HG03432 (cell line): Measurements from ENCODE around the gene POU5F1.

Source experiments
- ATAC-seq: cut with Tn5 transposase; IDR thresholded peaks from one replicate; pipeline ENCODE4 v1.9.1; 2021; ENCODE audit warnings: mild to moderate bottlenecking, moderate library complexity; ENCODE audit not compliant: unreplicated experiment

Gene POU5F1

GRCh38 chr6:31116661-31117385 is 53.7 kb downstream of the POU5F1 start:
- ATAC-seq: no peak

- no peak for ATAC-seq
These were observed 54.4 kb downstream of the POU5F1 start for GRCh38 chr6:31115941-31116560.

GRCh38 chr6:31114970-31115849 is 55.3 kb downstream of the POU5F1 start:
- no peak for ATAC-seq

GRCh38 chr6:31114541-31114878 is 56.0 kb downstream of the POU5F1 start, which contains the start of gene PSORS1C1:
Gene PSORS1C1 (plus strand): TSS chr6:31114800. CDS start chr6:31129633, 14,833 bp downstream.
- ATAC-seq: no peak
